OCI-LY1 (cell line): ENCODE measurements around the gene PPP2CA.

Experiments used
- CTCF ChIP-seq: fragments of 200-600 bp; sonication (generic), shearing (Covaris generic); IDR thresholded peaks from 2 replicates; pipeline ENCODE4 v1.5.1; 2017; ENCODE audit warnings: mild to moderate bottlenecking, antibody characterized with exemption, low read length, moderate library complexity, mixed read lengths
- EZH2 ChIP-seq: fragments of 200-600 bp; sonication (generic), shearing (Covaris generic); IDR thresholded peaks from 2 replicates; pipeline ENCODE4 v1.8.0; 2017; ENCODE audit warnings: borderline replicate concordance, mixed run types, mild to moderate bottlenecking, antibody characterized with exemption, low read length, moderate library complexity, mixed read lengths

- TF ChIP-seq EZH2 (no peak), CTCF (no peak)
Measured at GRCh38 chr5:134149571-134150303, 76.1 kb downstream of the PPP2CA start.
